ENCODE measurements around the gene HIVEP3. TPM values are rescaled to one million over a fixed set of nuclear protein-coding genes. Genes with fewer than 3 reads are reported as not detected.

Gene HIVEP3
- total RNA-seq, 4 donors from 2014 or later = 4.6 to 8.3 (median 6.5) TPM

DNA sequence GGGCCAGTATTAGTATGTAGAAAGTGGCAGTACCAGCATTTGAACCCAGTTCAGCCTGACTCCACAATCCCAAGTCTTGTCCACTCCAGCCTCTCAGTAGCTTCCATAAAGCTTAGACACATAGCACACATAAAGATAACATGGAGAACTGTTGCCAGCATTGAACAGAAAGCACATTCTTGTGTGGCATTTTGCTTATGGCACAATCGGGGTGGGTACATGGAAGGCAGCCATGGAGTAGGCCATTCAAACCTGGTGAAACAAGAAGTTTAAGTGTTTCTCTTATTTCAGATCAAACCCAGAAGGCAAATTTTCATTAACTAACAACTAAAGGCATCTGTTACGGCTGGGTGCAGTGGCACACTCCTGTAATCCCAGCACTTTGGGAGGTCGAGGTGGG is 102.7 kb downstream of the HIVEP3 start:
- TF ChIP-seq, protein P1, sequence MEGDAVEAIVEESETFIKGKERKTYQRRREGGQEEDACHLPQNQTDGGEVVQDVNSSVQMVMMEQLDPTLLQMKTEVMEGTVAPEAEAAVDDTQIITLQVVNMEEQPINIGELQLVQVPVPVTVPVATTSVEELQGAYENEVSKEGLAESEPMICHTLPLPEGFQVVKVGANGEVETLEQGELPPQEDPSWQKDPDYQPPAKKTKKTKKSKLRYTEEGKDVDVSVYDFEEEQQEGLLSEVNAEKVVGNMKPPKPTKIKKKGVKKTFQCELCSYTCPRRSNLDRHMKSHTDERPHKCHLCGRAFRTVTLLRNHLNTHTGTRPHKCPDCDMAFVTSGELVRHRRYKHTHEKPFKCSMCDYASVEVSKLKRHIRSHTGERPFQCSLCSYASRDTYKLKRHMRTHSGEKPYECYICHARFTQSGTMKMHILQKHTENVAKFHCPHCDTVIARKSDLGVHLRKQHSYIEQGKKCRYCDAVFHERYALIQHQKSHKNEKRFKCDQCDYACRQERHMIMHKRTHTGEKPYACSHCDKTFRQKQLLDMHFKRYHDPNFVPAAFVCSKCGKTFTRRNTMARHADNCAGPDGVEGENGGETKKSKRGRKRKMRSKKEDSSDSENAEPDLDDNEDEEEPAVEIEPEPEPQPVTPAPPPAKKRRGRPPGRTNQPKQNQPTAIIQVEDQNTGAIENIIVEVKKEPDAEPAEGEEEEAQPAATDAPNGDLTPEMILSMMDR (IDR thresholded peaks at IDR 0.05) = no peak
- TF ChIP-seq POLR2A (IDR thresholded peaks at IDR 0.05) = no peak

DNA sequence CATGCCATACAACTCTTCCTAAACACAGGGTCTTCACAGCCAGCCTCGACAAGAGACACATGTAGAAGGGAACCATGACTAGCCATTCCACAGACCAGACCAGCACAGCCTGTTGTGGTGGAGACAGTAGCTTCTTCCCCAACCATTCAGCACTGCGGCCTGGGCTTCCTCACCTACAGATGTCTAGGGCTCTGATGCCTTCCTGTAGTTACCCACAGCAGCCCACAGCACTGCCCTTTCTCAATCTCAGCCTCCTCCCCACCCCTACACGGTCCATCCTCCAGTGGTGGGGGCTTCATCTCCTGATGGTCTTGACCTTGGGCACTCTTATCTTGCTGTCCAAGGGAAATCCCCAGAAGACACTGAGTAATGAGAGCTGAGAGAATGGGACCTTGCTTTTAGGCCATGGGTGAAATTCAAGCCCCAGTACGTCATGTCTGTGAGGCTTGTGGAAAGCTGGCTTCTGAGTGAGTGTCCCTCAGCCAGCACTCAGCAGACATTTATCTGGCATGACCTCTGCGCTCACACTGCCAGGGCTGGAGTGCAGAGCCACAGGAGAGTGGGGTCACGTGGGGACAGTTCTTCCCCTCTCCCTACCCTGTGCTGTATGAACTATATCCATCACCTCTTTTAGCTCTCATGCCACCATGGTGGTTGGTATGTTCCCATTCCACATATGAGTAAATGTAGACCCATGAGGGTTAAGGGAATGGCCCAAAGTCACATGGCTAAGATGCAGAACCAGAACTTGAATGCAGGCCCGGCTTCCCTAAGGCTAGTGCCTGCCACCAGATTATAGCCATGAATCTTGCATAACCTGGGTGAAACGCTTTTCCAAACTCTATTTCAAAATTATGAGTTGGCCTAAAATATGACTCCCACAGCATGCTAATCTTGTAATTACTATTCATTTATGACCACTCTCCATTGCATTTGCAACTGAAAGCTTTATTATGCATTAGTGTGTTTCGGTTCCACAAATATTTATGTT is 104.7 kb downstream of the HIVEP3 start:
- no peak for DNase-seq
- Histone ChIP-seq H3K4me1 (no peaks in the 10 kb centered on the region), H3K27ac (no peak overlapping the region), H3K36me3 (no peaks in the 10 kb centered on the region), H3K27me3 (no peaks in the 10 kb centered on the region), H3K4me3 (no peak overlapping the region), H3K9me3 (no peaks in the 10 kb centered on the region)
- TF ChIP-seq, protein P1 (IDR thresholded peaks at IDR 0.05) = no peak
- TF ChIP-seq POLR2A (IDR thresholded peaks at IDR 0.05) = no peak

More for the DNA sequence above, 102.7 kb downstream of the HIVEP3 start:
- H3K4me3 ChIP-seq = no peak overlapping the region
- no peak overlapping the region for H3K27ac ChIP-seq
- no peaks in the 10 kb centered on the region for H3K9me3 ChIP-seq
- H3K4me1 ChIP-seq = no peaks in the 10 kb centered on the region
- H3K27me3 ChIP-seq = no peaks in the 10 kb centered on the region
- no peak for DNase-seq
- H3K36me3 ChIP-seq = no peaks in the 10 kb centered on the region

DNA sequence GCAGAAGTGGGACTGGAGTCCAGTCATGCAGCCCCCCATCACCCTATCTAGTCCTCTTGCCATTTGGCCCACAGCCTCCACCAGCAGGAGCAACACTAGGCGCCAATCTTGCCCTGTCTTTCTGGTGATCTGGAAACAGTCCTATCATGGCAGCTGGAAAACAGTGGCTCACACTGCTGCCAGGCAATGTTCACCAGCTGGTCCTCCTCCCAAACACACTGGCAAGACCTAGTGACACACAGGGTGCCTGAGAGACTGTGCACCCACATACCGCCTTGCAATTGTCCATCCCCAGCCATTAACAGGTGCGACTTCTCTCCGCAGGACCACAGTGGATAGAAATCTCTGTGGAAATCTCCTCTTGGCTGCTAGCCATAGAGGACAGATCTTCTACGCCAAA is 105.5 kb downstream of the HIVEP3 start:
- Histone ChIP-seq H3K36me3 (no peaks in the 10 kb centered on the region), H3K4me1 (no peaks in the 10 kb centered on the region), H3K9me3 (no peaks in the 10 kb centered on the region), H3K27me3 (no peaks in the 10 kb centered on the region), H3K27ac (no peak overlapping the region), H3K4me3 (no peak overlapping the region)
- no peak for DNase-seq
- TF ChIP-seq, protein P1 (IDR thresholded peaks at IDR 0.05) = no peak
- TF ChIP-seq POLR2A (IDR thresholded peaks at IDR 0.05) = no peak

DNA sequence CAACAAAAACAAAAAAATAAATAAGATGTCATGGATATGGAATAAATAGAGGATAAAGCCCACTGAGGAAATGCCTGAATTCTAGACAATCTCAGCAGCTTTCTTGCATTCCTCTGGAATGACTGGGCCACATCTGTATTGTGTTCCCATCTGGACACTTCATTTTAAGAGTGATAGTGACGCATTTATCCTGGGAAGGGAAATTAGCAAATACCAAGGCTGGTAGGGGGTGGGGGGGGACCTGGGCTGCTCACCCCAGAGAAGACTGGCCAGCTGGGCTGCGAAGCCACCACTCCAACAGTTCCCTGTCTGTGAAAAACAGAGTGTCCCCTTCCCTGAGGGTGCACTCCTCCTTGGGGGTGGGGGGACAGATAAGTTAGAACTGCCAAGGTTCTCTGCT is 106.3 kb downstream of the HIVEP3 start:
- H3K36me3 ChIP-seq = no peaks in the 10 kb centered on the region
- H3K9me3 ChIP-seq = no peaks in the 10 kb centered on the region
- no peaks in the 10 kb centered on the region for H3K4me1 ChIP-seq
- DNase-seq = no peak
- no peaks in the 10 kb centered on the region for H3K27me3 ChIP-seq
- no peak overlapping the region for H3K27ac ChIP-seq
- no peak for TF ChIP-seq POLR2A (IDR thresholded peaks at IDR 0.05)
- TF ChIP-seq, protein P1 (IDR thresholded peaks at IDR 0.05) = no peak
- no peak overlapping the region for H3K4me3 ChIP-seq

DNA sequence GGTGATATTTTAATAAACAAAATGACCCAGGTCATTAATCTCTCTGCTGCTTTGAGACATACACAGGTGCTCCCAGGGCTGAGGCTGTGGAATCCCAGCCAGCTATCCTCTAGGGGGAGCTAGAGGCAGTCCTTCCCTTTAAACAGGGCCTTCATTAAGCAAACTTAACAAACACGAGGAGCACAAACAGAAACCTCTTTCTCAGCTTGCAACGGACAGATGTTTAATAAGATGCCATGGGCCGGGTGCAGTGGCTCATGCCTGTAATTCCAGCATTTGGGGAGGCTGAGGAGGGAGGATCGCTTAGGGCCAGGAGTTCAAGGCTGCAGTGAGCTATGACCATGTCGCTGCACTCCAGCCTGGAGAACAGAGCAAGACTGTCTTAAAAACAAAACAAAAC is 106.7 kb downstream of the HIVEP3 start:
- H3K4me3 ChIP-seq = no peak overlapping the region
- H3K27me3 ChIP-seq = no peaks in the 10 kb centered on the region
- no peak overlapping the region for H3K27ac ChIP-seq
- H3K9me3 ChIP-seq = no peaks in the 10 kb centered on the region
- DNase-seq = peak in 1 of 3 donors; percentile 68
- no peaks in the 10 kb centered on the region for H3K4me1 ChIP-seq
- no peak for TF ChIP-seq POLR2A (IDR thresholded peaks at IDR 0.05)
- TF ChIP-seq, protein P1 (IDR thresholded peaks at IDR 0.05) = peak in 5 of 6 experiments; percentile 28 to 59 (median 57)
- no peaks in the 10 kb centered on the region for H3K36me3 ChIP-seq
